Keratinocyte (primary cell): ENCODE measurements around the gene ETFB. TPM values are rescaled to one million over a fixed set of nuclear protein-coding genes. Genes with fewer than 3 reads are reported as not detected.

Source experiments
- DNase-seq: peaks from one replicate; pipeline ENCODE4 v3.0.0-alpha.2; 2011; ENCODE audit warnings: low read depth, missing footprints, low spot score
- FAIRE-seq: peaks from 2 replicates; lab custom pipeline; 2011; peaks lifted over from hg19 to GRCh38; lab: Jason Lieb, UNC
- H2AFZ ChIP-seq: 2 replicates; pipeline ENCODE4 v1.6.0; 2012; ENCODE audit warnings: low read length, control low read depth, inconsistent platforms; ENCODE audit not compliant: control insufficient read depth
- H3K27ac ChIP-seq: 2 replicates; pipeline ENCODE4 v1.5.1; 2011; ENCODE audit warnings: low read length; ENCODE audit not compliant: control insufficient read depth, insufficient read depth
- H3K27me3 ChIP-seq: 3 replicates; pipeline ENCODE4 v1.6.0; 2011; ENCODE audit warnings: low read length; ENCODE audit not compliant: control insufficient read depth, insufficient read depth; ENCODE audit errors: extremely low read depth
- H3K36me3 ChIP-seq, 2 experiments: 2 replicates in 1 of 2; 3 replicates in 1 of 2; pipeline ENCODE4 v1.5.1; 2011; ENCODE audit warnings: low read length in 2 of 2, mild to moderate bottlenecking in 1 of 2; ENCODE audit not compliant: control insufficient read depth in 2 of 2, insufficient read depth in 2 of 2; ENCODE audit errors: extremely low read depth in 1 of 2
- H3K4me1 ChIP-seq: 3 replicates; pipeline ENCODE4 v1.5.1; 2011; ENCODE audit warnings: low read length; ENCODE audit not compliant: control insufficient read depth, insufficient read depth; ENCODE audit errors: extremely low read depth
- H3K4me2 ChIP-seq: 3 replicates; pipeline ENCODE4 v1.6.0; 2011; ENCODE audit warnings: low read depth, low read length; ENCODE audit not compliant: control insufficient read depth, insufficient read depth; ENCODE audit errors: extremely low read depth
- H3K4me3 ChIP-seq, 3 experiments: fragments of 200-600 bp in 1 of 3; sonication (generic) in 1 of 3; 2 replicates in 2 of 3; 3 replicates in 1 of 3; pipeline ENCODE4 v1.5.1; 2011 to 2016; ENCODE audit warnings: low read length in 3 of 3, mild to moderate bottlenecking in 3 of 3, control low read depth in 2 of 3, inconsistent platforms in 1 of 3, low read depth in 1 of 3, mixed read lengths in 1 of 3, mixed run types in 1 of 3, moderate library complexity in 1 of 3; ENCODE audit not compliant: control insufficient read depth in 2 of 3, insufficient read depth in 2 of 3; ENCODE audit errors: extremely low read depth in 1 of 3
- H3K79me2 ChIP-seq: 2 replicates; pipeline ENCODE4 v1.6.0; 2012; ENCODE audit warnings: low read length; ENCODE audit not compliant: control insufficient read depth, insufficient read depth
- H3K9ac ChIP-seq: 3 replicates; pipeline ENCODE4 v1.6.0; 2011; ENCODE audit warnings: low read length; ENCODE audit not compliant: control insufficient read depth, insufficient read depth; ENCODE audit errors: extremely low read depth
- H3K9me1 ChIP-seq: 3 replicates; pipeline ENCODE4 v1.6.0; 2011; ENCODE audit warnings: low read length; ENCODE audit not compliant: control insufficient read depth, insufficient read depth; ENCODE audit errors: extremely low read depth
- H3K9me3 ChIP-seq: 2 replicates; pipeline ENCODE4 v1.5.1; 2012; ENCODE audit warnings: low read depth, low read length; ENCODE audit not compliant: control insufficient read depth
- H4K20me1 ChIP-seq: 3 replicates; pipeline ENCODE4 v1.6.0; 2011; ENCODE audit warnings: low read length; ENCODE audit not compliant: control insufficient read depth, insufficient read depth; ENCODE audit errors: extremely low read depth
- EZH2 ChIP-seq: IDR thresholded peaks from one replicate; pipeline ENCODE4 v1.6.1; 2012; ENCODE audit warnings: inconsistent platforms, mild to moderate bottlenecking, low read length, moderate library complexity
- dilution Hi-C: fragments of 300-500 bp; cut with MboI; formaldehyde crosslinking; loops from one replicate; pipeline ENCODE4 v1.7.0; 2020; ENCODE audit warnings: low sequenced_read_pairs; ENCODE audit not compliant: extremely low pct_ligation_motif_present
- polyA plus RNA-seq, 5 experiments: library from polyadenylated mRNA; depleted of rRNA in 3 of 5; stranded (reverse) in 3 of 5; stranded (forward) in 1 of 5; unstranded in 1 of 5; fragments of >200 nt; gene quantifications; 1 replicate in 1 of 5; 2 replicates in 3 of 5; 3 replicates in 1 of 5; pipeline versions ENCODE4 v1.2.1 to v1.2.3, GENCODE V29; 2011 to 2012; ENCODE audit warnings: missing spikeins in 2 of 5, low read depth in 1 of 5, low replicate concordance in 1 of 5
- TF ChIP-seq, protein P1 (sequence below), 3 experiments: IDR thresholded peaks in 1 of 3; conservative IDR thresholded peaks in 1 of 3; optimal IDR thresholded peaks in 1 of 3; 2 replicates in 2 of 3; 3 replicates in 1 of 3; pipeline versions ENCODE3 to v1.5.1; 2011; ENCODE audit warnings: low read length in 3 of 3, mild to moderate bottlenecking in 3 of 3, moderate library complexity in 2 of 3, control low read depth in 1 of 3, inconsistent platforms in 1 of 3; ENCODE audit not compliant: insufficient read depth in 2 of 3; ENCODE audit errors: extremely low read depth in 1 of 3

ETFB gene
- polyA plus RNA-seq, 1 donor (not counting 4 experiments of a cell fraction or from before 2014, with no cell fraction given) = 95.2 TPM

GRCh38 chr19:51323481-51324166, 42.6 kb downstream of the ETFB start:
- H3K9ac ChIP-seq = no peak overlapping the region
- H3K9me1 ChIP-seq = no peaks in the 10 kb centered on the region
- H3K4me3 ChIP-seq = no peak overlapping the region
- H2AFZ ChIP-seq = no peak overlapping the region
- H4K20me1 ChIP-seq = no peaks in the 10 kb centered on the region
- H3K36me3 ChIP-seq = no peaks in the 10 kb centered on the region
- no peaks in the 10 kb centered on the region for H3K4me1 ChIP-seq
- no peak for DNase-seq
- H3K79me2 ChIP-seq = no peaks in the 10 kb centered on the region
- dilution Hi-C loops = no loop called here
- no peak overlapping the region for H3K4me2 ChIP-seq
- TF ChIP-seq, protein P1, sequence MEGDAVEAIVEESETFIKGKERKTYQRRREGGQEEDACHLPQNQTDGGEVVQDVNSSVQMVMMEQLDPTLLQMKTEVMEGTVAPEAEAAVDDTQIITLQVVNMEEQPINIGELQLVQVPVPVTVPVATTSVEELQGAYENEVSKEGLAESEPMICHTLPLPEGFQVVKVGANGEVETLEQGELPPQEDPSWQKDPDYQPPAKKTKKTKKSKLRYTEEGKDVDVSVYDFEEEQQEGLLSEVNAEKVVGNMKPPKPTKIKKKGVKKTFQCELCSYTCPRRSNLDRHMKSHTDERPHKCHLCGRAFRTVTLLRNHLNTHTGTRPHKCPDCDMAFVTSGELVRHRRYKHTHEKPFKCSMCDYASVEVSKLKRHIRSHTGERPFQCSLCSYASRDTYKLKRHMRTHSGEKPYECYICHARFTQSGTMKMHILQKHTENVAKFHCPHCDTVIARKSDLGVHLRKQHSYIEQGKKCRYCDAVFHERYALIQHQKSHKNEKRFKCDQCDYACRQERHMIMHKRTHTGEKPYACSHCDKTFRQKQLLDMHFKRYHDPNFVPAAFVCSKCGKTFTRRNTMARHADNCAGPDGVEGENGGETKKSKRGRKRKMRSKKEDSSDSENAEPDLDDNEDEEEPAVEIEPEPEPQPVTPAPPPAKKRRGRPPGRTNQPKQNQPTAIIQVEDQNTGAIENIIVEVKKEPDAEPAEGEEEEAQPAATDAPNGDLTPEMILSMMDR (optimal IDR thresholded peaks at IDR 0.05 in 1 of 3, IDR thresholded peaks at IDR 0.05 in 1 of 3, conservative IDR thresholded peaks at IDR 0.05 in 1 of 3; ENCODE audit: extremely low read depth in 1 of 3, insufficient read depth in 2 of 3, low read length in 3 of 3) = no peak
- no peak for TF ChIP-seq EZH2
- H3K27ac ChIP-seq = no peak overlapping the region
- no peak for FAIRE-seq
- peaks cover 10% of the 10 kb centered on the region for H3K27me3 ChIP-seq
- no peaks in the 10 kb centered on the region for H3K9me3 ChIP-seq

DNA sequence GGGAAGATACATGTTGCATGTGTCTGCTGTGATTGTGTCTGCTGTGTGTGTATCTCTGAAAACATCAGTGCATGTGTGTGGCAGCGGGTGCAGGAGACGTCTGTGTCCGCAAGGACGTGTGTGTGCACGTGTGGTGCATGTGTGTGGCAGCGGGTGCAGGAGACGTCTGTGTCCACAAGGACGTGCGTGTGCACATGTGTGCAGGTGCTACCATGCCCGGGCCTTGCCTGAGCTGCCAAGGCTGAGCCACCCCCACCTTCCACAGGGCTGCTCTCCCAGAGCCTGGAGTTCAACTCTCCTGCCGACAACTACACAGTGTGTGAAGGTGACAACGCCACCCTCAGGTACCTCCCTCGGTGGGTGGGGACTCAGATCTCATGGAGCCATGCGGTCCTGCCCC, 44.4 kb downstream of the ETFB start:
- Histone ChIP-seq H3K27ac (no peak overlapping the region), H3K4me2 (no peak overlapping the region), H3K9me1 (no peaks in the 10 kb centered on the region), H3K36me3 (no peaks in the 10 kb centered on the region), H3K9ac (no peak overlapping the region), H3K9me3 (no peaks in the 10 kb centered on the region), H2AFZ (no peak overlapping the region), H3K4me3 (no peak overlapping the region), H4K20me1 (no peaks in the 10 kb centered on the region), H3K79me2 (no peaks in the 10 kb centered on the region), H3K27me3 (peaks cover 1% of the 10 kb centered on the region), H3K4me1 (no peaks in the 10 kb centered on the region)
- DNase-seq = no peak
- TF ChIP-seq, protein P1 (optimal IDR thresholded peaks at IDR 0.05 in 1 of 3, IDR thresholded peaks at IDR 0.05 in 1 of 3, conservative IDR thresholded peaks at IDR 0.05 in 1 of 3; ENCODE audit: extremely low read depth in 1 of 3, insufficient read depth in 2 of 3, low read length in 3 of 3) = no peak
- no peak for TF ChIP-seq EZH2
- dilution Hi-C loops = no loop called here
- FAIRE-seq = no peak
